ENCODE measurements around the gene ARID5B. TPM values are rescaled to one million over a fixed set of nuclear protein-coding genes. Genes with fewer than 3 reads are reported as not detected.

Gene ARID5B
- total RNA-seq, 1 experiment from 2014 or later = 0.04 TPM

- Histone ChIP-seq H3K27ac (ENCODE audit: insufficient read length, low read depth, low read length) (no peak overlapping the region), H2BK20ac (ENCODE audit: low read depth, low read length, poor library complexity, severe bottlenecking) (no peak overlapping the region), H3K4ac (ENCODE audit: low read depth, low read length) (no peak overlapping the region), H3K9ac (ENCODE audit: extremely low read depth, insufficient read length, low read length) (no peak overlapping the region), H3K56ac (ENCODE audit: insufficient read length, low read depth, low read length) (no peak overlapping the region), H2AK5ac (ENCODE audit: insufficient read length, low read length) (no peak overlapping the region), H3K14ac (ENCODE audit: insufficient read depth, low read length) (no peak overlapping the region), H4K20me1 (ENCODE audit: control insufficient read depth, insufficient read depth, insufficient read length) (no peaks in the 10 kb centered on the region), H2AFZ (ENCODE audit: low read length) (no peak overlapping the region), H3K79me1 (ENCODE audit: insufficient read depth, low read depth, low read length, poor library complexity, severe bottlenecking) (no peaks in the 10 kb centered on the region), H4K5ac (ENCODE audit: insufficient read length, low read depth, low read length) (no peak overlapping the region), H3K79me2 (ENCODE audit: insufficient read depth, low read length) (no peaks in the 10 kb centered on the region), H2BK12ac (ENCODE audit: insufficient read length, low read depth, low read length) (no peak overlapping the region), H3K4me1 (ENCODE audit: insufficient read depth, low read length) (no peaks in the 10 kb centered on the region), H3K23ac (ENCODE audit: insufficient read length, low read depth, low read length) (no peak overlapping the region), H3K4me2 (ENCODE audit: insufficient read depth, insufficient read length, low read length) (no peak overlapping the region), H2BK15ac (ENCODE audit: low read depth, low read length) (no peak overlapping the region), H4K8ac (replicated peaks; ENCODE audit: insufficient read length, low read depth, low read length) (no peak overlapping the region), H3K23me2 (ENCODE audit: insufficient read length, low read depth, low read length, poor library complexity, severe bottlenecking) (no peaks in the 10 kb centered on the region), H3K27me3 (ENCODE audit: insufficient read depth, low read length) (no peaks in the 10 kb centered on the region), H2BK120ac (ENCODE audit: low read depth, low read length, poor library complexity, severe bottlenecking) (no peak overlapping the region), H3K18ac (ENCODE audit: insufficient read length, low read depth, low read length) (no peak overlapping the region), H4K91ac (ENCODE audit: insufficient read length, low read depth, low read length) (no peak overlapping the region), H3K9me3 (ENCODE audit: control insufficient read depth, low read depth, low read length) (no peaks in the 10 kb centered on the region), H2BK5ac (ENCODE audit: insufficient read length, low read length) (no peak overlapping the region), H3T11ph (ENCODE audit: low read length) (no peak overlapping the region)
- H3K27me3 Mint-ChIP-seq (ENCODE audit: low read depth) = no peaks in the 10 kb centered on the region
- H3K4me1 Mint-ChIP-seq = no peaks in the 10 kb centered on the region
- H3K4me3 Mint-ChIP-seq = no peak overlapping the region
- no peak for TF ChIP-seq CTCF (conservative IDR thresholded peaks at IDR 0.05)
- H3K9me3 Mint-ChIP-seq = no peaks in the 10 kb centered on the region
- H3K36me3 Mint-ChIP-seq (ENCODE audit: insufficient read depth in 1 of 3, low read depth in 3 of 3) = no peaks in the 10 kb centered on the region
- no peak overlapping the region for H3K27ac Mint-ChIP-seq
- no peak for DNase-seq
- no CpG with 5 or more reads among the region's 2 CpGs for WGBS (ENCODE audit: extremely low coverage, insufficient read length, low lambda C conversion rate)
These were observed 48.2 kb downstream of the ARID5B start for GRCh38 chr10:61949687-61950086.
